ENCODE results near the gene PCDHB6. TPM values are rescaled to one million over a fixed set of nuclear protein-coding genes. Genes with fewer than 3 reads are reported as not detected.
A peak's percentile ranks its signal among the peaks of the same experiment; 100 is the strongest.
"Not testable (repeated sequence)": the region's sequence is repeated elsewhere in the genome, so short reads cannot be mapped to it uniquely, and the experiment has no call there.

Gene PCDHB6
- polyA plus RNA-seq, 1 of the 3 experiments (the other 2 are of a cell fraction) = 5.0 TPM

- WGBS (ENCODE audit: low lambda C conversion rate) = 68% methylated on average over 19 of the region's 36 CpGs
- H3K9me3 ChIP-seq; H3K4me3 ChIP-seq (ENCODE audit: low read depth in 2 of 2, low read length in 1 of 2); H3K27me3 ChIP-seq (ENCODE audit: insufficient read depth); H3K27ac ChIP-seq (ENCODE audit: low read depth in 2 of 2, low read length in 1 of 2); H4K20me1 ChIP-seq (ENCODE audit: insufficient read depth); H3K36me3 ChIP-seq (replicated peaks in 1 of 2; ENCODE audit: control insufficient read depth in 1 of 2, insufficient read depth in 2 of 2, low read length in 1 of 2); H3K79me2 ChIP-seq (ENCODE audit: insufficient read depth); H3K9ac ChIP-seq; H3F3A ChIP-seq (replicated peaks; ENCODE audit: insufficient read depth); H3K9me2 ChIP-seq; POLR2A ChIA-PET; DNase-seq; H2AFZ ChIP-seq (ENCODE audit: low read depth); H3K4me2 ChIP-seq; H3K4me1 ChIP-seq (ENCODE audit: control insufficient read depth in 1 of 2, insufficient read depth in 2 of 2, low read depth in 1 of 2, low read length in 1 of 2): not testable (repeated sequence)
- CTCF ChIA-PET = interaction anchor here (1.1 to 1.8 kb wide), 3 partner anchors 405 to 415 kb away, joined by 3 to 5 read pairs (median 4); no protein-coding TSS in a partner anchor
Measured at GRCh38 chr5:141152096-141152495, 2.2 kb downstream of the PCDHB6 start.

- no peaks in the 10 kb centered on the region for H3K36me3 ChIP-seq (replicated peaks in 1 of 2; ENCODE audit: control insufficient read depth in 1 of 2, insufficient read depth in 2 of 2, low read length in 1 of 2)
- H3K4me2 ChIP-seq = no peak overlapping the region
- no peaks in the 10 kb centered on the region for H3K27me3 ChIP-seq (ENCODE audit: insufficient read depth)
- WGBS (ENCODE audit: low lambda C conversion rate) = 49% methylated on average over 21 of the region's 21 CpGs
- no peaks in the 10 kb centered on the region for H3K79me2 ChIP-seq (ENCODE audit: insufficient read depth)
- no peak overlapping the region for H2AFZ ChIP-seq (ENCODE audit: low read depth)
- no peaks in the 10 kb centered on the region for H3K4me1 ChIP-seq (ENCODE audit: control insufficient read depth in 1 of 2, insufficient read depth in 2 of 2, low read depth in 1 of 2, low read length in 1 of 2)
- H4K20me1 ChIP-seq (ENCODE audit: insufficient read depth) = no peaks in the 10 kb centered on the region
- no peaks in the 10 kb centered on the region for H3F3A ChIP-seq (replicated peaks; ENCODE audit: insufficient read depth)
- H3K9ac ChIP-seq = no peak overlapping the region
- CTCF ChIA-PET = interaction anchor here (0.9 to 2.2 kb wide), 9 partner anchors 10 to 408 kb away, joined by 3 to 7 read pairs (median 5); partner anchors contain the start of genes PCDHA8, PCDHB10, PCDHB16 and PCDHB4
- no peak for TF ChIP-seq MXI1 (IDR thresholded peaks at IDR 0.05; ENCODE audit: low read depth, low read length)
- TF ChIP-seq JUND (IDR thresholded peaks at IDR 0.05) = no peak
- TF ChIP-seq CTCF (IDR thresholded peaks at IDR 0.05) = peak; percentile 33
- TF ChIP-seq CHD2 (IDR thresholded peaks at IDR 0.05; ENCODE audit: low read length, partially characterized antibody) = no peak
- no peak for TF ChIP-seq MAX (IDR thresholded peaks at IDR 0.05; ENCODE audit: low read depth)
- POLR2A ChIA-PET = no interaction called here
- DNase-seq = no peak
- H3K9me3 ChIP-seq = peaks cover 4% of the 10 kb centered on the region; the same call in 1 of the 2 replicates
- H3K4me3 ChIP-seq (ENCODE audit: low read depth in 2 of 2, low read length in 1 of 2) = no peak overlapping the region
- H3K27ac ChIP-seq (ENCODE audit: low read depth in 2 of 2, low read length in 1 of 2) = no peak overlapping the region
- no peaks in the 10 kb centered on the region for H3K9me2 ChIP-seq
Measured at GRCh38 chr5:141155540-141156374, 5.9 kb downstream of the PCDHB6 start.

- H3K4me3 ChIP-seq (ENCODE audit: low read depth in 2 of 2, low read length in 1 of 2); POLR2A ChIA-PET; H3K36me3 ChIP-seq (replicated peaks in 1 of 2; ENCODE audit: control insufficient read depth in 1 of 2, insufficient read depth in 2 of 2, low read length in 1 of 2); H3K79me2 ChIP-seq (ENCODE audit: insufficient read depth); H3K27ac ChIP-seq (ENCODE audit: low read depth in 2 of 2, low read length in 1 of 2); CTCF ChIA-PET; H4K20me1 ChIP-seq (ENCODE audit: insufficient read depth); H3K4me2 ChIP-seq; H3K9me2 ChIP-seq; H3K27me3 ChIP-seq (ENCODE audit: insufficient read depth); H3K9me3 ChIP-seq; H2AFZ ChIP-seq (ENCODE audit: low read depth); H3F3A ChIP-seq (replicated peaks; ENCODE audit: insufficient read depth); H3K9ac ChIP-seq; H3K4me1 ChIP-seq (ENCODE audit: control insufficient read depth in 1 of 2, insufficient read depth in 2 of 2, low read depth in 1 of 2, low read length in 1 of 2); DNase-seq: not testable (repeated sequence)
- 87% methylated on average over 28 of the region's 38 CpGs for WGBS (ENCODE audit: low lambda C conversion rate)
Measured at GRCh38 chr5:141157356-141157755, 7.5 kb downstream of the PCDHB6 start.

- H3K9me2 ChIP-seq; DNase-seq; H3K36me3 ChIP-seq (replicated peaks in 1 of 2; ENCODE audit: control insufficient read depth in 1 of 2, insufficient read depth in 2 of 2, low read length in 1 of 2); H3K4me3 ChIP-seq (ENCODE audit: low read depth in 2 of 2, low read length in 1 of 2); H2AFZ ChIP-seq (ENCODE audit: low read depth); H3K4me1 ChIP-seq (ENCODE audit: control insufficient read depth in 1 of 2, insufficient read depth in 2 of 2, low read depth in 1 of 2, low read length in 1 of 2); H3K9me3 ChIP-seq; H3K27me3 ChIP-seq (ENCODE audit: insufficient read depth); H3K79me2 ChIP-seq (ENCODE audit: insufficient read depth); H4K20me1 ChIP-seq (ENCODE audit: insufficient read depth); H3K9ac ChIP-seq; H3F3A ChIP-seq (replicated peaks; ENCODE audit: insufficient read depth); H3K27ac ChIP-seq (ENCODE audit: low read depth in 2 of 2, low read length in 1 of 2); H3K4me2 ChIP-seq; POLR2A ChIA-PET: not testable (repeated sequence)
- CTCF ChIA-PET = interaction anchor here (0.8 to 0.9 kb wide), 2 partner anchors 12 to 36 kb away, joined by 3 read pairs; partner anchors contain the start of gene PCDHB4
- WGBS (ENCODE audit: low lambda C conversion rate) = 75% methylated on average over 16 of the region's 28 CpGs
Measured at GRCh38 chr5:141157901-141158300, 8.0 kb downstream of the PCDHB6 start.

Data from SK-N-SH (cell line).